ENCODE measurements around the gene DNA2.

GRCh38 chr10:68462536-68462935 lies 9.2 kb downstream of the DNA2 start:
- TF ChIP-seq, protein P1, sequence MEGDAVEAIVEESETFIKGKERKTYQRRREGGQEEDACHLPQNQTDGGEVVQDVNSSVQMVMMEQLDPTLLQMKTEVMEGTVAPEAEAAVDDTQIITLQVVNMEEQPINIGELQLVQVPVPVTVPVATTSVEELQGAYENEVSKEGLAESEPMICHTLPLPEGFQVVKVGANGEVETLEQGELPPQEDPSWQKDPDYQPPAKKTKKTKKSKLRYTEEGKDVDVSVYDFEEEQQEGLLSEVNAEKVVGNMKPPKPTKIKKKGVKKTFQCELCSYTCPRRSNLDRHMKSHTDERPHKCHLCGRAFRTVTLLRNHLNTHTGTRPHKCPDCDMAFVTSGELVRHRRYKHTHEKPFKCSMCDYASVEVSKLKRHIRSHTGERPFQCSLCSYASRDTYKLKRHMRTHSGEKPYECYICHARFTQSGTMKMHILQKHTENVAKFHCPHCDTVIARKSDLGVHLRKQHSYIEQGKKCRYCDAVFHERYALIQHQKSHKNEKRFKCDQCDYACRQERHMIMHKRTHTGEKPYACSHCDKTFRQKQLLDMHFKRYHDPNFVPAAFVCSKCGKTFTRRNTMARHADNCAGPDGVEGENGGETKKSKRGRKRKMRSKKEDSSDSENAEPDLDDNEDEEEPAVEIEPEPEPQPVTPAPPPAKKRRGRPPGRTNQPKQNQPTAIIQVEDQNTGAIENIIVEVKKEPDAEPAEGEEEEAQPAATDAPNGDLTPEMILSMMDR (IDR thresholded peaks at IDR 0.05) = no peak
- TF ChIP-seq NRF1 (IDR thresholded peaks at IDR 0.05; ENCODE audit: low read depth, low read length) (no peak), SMC3 (IDR thresholded peaks at IDR 0.05; ENCODE audit: low read depth, low read length) (no peak), POLR2AphosphoS5 (IDR thresholded peaks at IDR 0.05; ENCODE audit: low read depth, low read length) (no peak), EZH2phosphoT487 (IDR thresholded peaks at IDR 0.05; ENCODE audit: borderline replicate concordance, low read depth) (no peak), CHD2 (IDR thresholded peaks at IDR 0.05; ENCODE audit: low read length, partially characterized antibody) (no peak), RAD21 (IDR thresholded peaks at IDR 0.05; ENCODE audit: low read length) (no peak), RFX5 (IDR thresholded peaks at IDR 0.05; ENCODE audit: low read length) (no peak), JUND (IDR thresholded peaks at IDR 0.05) (no peak), EP300 (IDR thresholded peaks at IDR 0.05; ENCODE audit: borderline replicate concordance in 1 of 2, low read depth in 1 of 2, low read length in 1 of 2) (no peak), TEAD4 (IDR thresholded peaks at IDR 0.05; ENCODE audit: borderline replicate concordance, insufficient read depth) (no peak), TAF1 (IDR thresholded peaks at IDR 0.05; ENCODE audit: borderline replicate concordance, low read depth, low read length) (no peak)
- TF ChIP-seq, protein P2, sequence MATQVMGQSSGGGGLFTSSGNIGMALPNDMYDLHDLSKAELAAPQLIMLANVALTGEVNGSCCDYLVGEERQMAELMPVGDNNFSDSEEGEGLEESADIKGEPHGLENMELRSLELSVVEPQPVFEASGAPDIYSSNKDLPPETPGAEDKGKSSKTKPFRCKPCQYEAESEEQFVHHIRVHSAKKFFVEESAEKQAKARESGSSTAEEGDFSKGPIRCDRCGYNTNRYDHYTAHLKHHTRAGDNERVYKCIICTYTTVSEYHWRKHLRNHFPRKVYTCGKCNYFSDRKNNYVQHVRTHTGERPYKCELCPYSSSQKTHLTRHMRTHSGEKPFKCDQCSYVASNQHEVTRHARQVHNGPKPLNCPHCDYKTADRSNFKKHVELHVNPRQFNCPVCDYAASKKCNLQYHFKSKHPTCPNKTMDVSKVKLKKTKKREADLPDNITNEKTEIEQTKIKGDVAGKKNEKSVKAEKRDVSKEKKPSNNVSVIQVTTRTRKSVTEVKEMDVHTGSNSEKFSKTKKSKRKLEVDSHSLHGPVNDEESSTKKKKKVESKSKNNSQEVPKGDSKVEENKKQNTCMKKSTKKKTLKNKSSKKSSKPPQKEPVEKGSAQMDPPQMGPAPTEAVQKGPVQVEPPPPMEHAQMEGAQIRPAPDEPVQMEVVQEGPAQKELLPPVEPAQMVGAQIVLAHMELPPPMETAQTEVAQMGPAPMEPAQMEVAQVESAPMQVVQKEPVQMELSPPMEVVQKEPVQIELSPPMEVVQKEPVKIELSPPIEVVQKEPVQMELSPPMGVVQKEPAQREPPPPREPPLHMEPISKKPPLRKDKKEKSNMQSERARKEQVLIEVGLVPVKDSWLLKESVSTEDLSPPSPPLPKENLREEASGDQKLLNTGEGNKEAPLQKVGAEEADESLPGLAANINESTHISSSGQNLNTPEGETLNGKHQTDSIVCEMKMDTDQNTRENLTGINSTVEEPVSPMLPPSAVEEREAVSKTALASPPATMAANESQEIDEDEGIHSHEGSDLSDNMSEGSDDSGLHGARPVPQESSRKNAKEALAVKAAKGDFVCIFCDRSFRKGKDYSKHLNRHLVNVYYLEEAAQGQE (IDR thresholded peaks at IDR 0.05; ENCODE audit: low read depth, low read length) = no peak
- TF ChIP-seq, protein P3, sequence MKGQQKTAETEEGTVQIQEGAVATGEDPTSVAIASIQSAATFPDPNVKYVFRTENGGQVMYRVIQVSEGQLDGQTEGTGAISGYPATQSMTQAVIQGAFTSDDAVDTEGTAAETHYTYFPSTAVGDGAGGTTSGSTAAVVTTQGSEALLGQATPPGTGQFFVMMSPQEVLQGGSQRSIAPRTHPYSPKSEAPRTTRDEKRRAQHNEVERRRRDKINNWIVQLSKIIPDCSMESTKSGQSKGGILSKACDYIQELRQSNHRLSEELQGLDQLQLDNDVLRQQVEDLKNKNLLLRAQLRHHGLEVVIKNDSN (IDR thresholded peaks at IDR 0.05; ENCODE audit: borderline replicate concordance, low read depth) = no peak
